Hepatocyte (in vitro differentiated cells): ENCODE data around the gene PILRB. TPM values are rescaled to one million over a fixed set of nuclear protein-coding genes. Genes with fewer than 3 reads are reported as not detected.

Experiments
- DNase-seq: peaks from one replicate; pipeline ENCODE4 v3.0.0-alpha.2; 2016; ENCODE audit warnings: low spot score
- H2AFZ ChIP-seq: fragments of 200-600 bp; sonication (generic); 2 replicates; pipeline ENCODE4 v1.6.0; 2016; ENCODE audit warnings: antibody characterized with exemption, mild to moderate bottlenecking
- H3K27ac ChIP-seq: fragments of 200-600 bp; sonication (generic); 2 replicates; pipeline ENCODE4 v1.5.1; 2016; ENCODE audit warnings: mild to moderate bottlenecking
- H3K27me3 ChIP-seq: fragments of 200-600 bp; sonication (generic); 2 replicates; pipeline ENCODE4 v1.6.1; 2016
- H3K36me3 ChIP-seq: fragments of 200-600 bp; sonication (generic); replicated peaks from 2 replicates; pipeline ENCODE4 v1.5.1; 2016; ENCODE audit warnings: low read depth; ENCODE audit not compliant: insufficient read depth
- H3K4me1 ChIP-seq: fragments of 200-600 bp; sonication (generic); 2 replicates; pipeline ENCODE4 v1.5.1; 2016; ENCODE audit warnings: mild to moderate bottlenecking, moderate library complexity; ENCODE audit not compliant: insufficient read depth
- H3K4me2 ChIP-seq: fragments of 200-600 bp; sonication (generic); 2 replicates; pipeline ENCODE4 v1.6.0; 2016
- H3K4me3 ChIP-seq: fragments of 200-600 bp; sonication (generic); 2 replicates; pipeline ENCODE4 v1.5.1; 2016; ENCODE audit warnings: mild to moderate bottlenecking
- H3K79me2 ChIP-seq: fragments of 200-600 bp; sonication (generic); 2 replicates; pipeline ENCODE4 v1.6.0; 2017; ENCODE audit warnings: mild to moderate bottlenecking
- H3K9me2 ChIP-seq: fragments of 200-600 bp; sonication (generic); replicated peaks from 2 replicates; pipeline ENCODE4 v1.6.0; 2017; ENCODE audit warnings: mild to moderate bottlenecking; ENCODE audit not compliant: insufficient read depth
- H3K9me3 ChIP-seq: fragments of 200-600 bp; sonication (generic); 2 replicates; pipeline ENCODE4 v1.5.1; 2016; ENCODE audit warnings: low read depth, mild to moderate bottlenecking
- H4K20me1 ChIP-seq: fragments of 200-600 bp; sonication (generic); 2 replicates; pipeline ENCODE4 v1.6.0; 2016; ENCODE audit warnings: mild to moderate bottlenecking; ENCODE audit not compliant: insufficient read depth, poor library complexity, severe bottlenecking
- CTCF ChIP-seq: fragments of 200-600 bp; sonication (generic); IDR thresholded peaks from 2 replicates; pipeline ENCODE4 v1.5.1; 2016; ENCODE audit warnings: antibody characterized with exemption, mild to moderate bottlenecking; ENCODE audit not compliant: poor library complexity
- EZH2 ChIP-seq: fragments of 200-600 bp; sonication (generic); IDR thresholded peaks from 2 replicates; pipeline ENCODE4 v1.6.1; 2016; ENCODE audit warnings: antibody characterized with exemption, mild to moderate bottlenecking, borderline replicate concordance
- EZH2phosphoT487 ChIP-seq: fragments of 200-600 bp; sonication (generic); IDR thresholded peaks from one replicate; pipeline ENCODE4 v1.6.1; 2018; ENCODE audit warnings: antibody characterized with exemption, mild to moderate bottlenecking, low read depth, moderate library complexity; ENCODE audit not compliant: unreplicated experiment, severe bottlenecking
- WGBS: methylation state at CpG from one replicate; pipeline ENCODE4 v1.1.6; 2016; ENCODE audit warnings: low lambda C conversion rate; ENCODE audit errors: missing lambda C conversion rate; 5-methylcytosine and 5-hydroxymethylcytosine counted together
- polyA plus RNA-seq: library from polyadenylated mRNA; unstranded; fragments of >200 nt; fragmentation: Nextera tagmentation; extraction: Ambion mirVana; gene quantifications from 2 replicates; pipeline ENCODE4 v1.2.1, GENCODE V29; 2016
- total RNA-seq: library from RNA; depleted of rRNA; stranded (reverse); fragments of >200 nt; gene quantifications from 2 replicates; pipeline ENCODE4 v1.2.3, GENCODE V29; 2014

The PILRB gene
- total and polyA plus RNA-seq, 2 experiments from 2014 or later = 33.2 to 37.4 TPM

- WGBS = 53% methylated on average over 6 of the region's 6 CpGs
- Histone ChIP-seq H3K9me2 (no peaks in the 10 kb centered on the region), H3K4me3 (no peak overlapping the region), H3K27me3 (no peaks in the 10 kb centered on the region), H3K36me3 (no peaks in the 10 kb centered on the region), H3K9me3 (no peaks in the 10 kb centered on the region), H2AFZ (no peak overlapping the region), H3K4me2 (no peak overlapping the region), H3K27ac (no peak overlapping the region), H3K79me2 (no peaks in the 10 kb centered on the region), H4K20me1 (no peaks in the 10 kb centered on the region), H3K4me1 (no peaks in the 10 kb centered on the region)
- TF ChIP-seq EZH2phosphoT487 = no peak
- no peak for DNase-seq
Observed at GRCh38 chr7:100406767-100407166, 48.9 kb downstream of the PILRB start.

- peak; percentile 73 for DNase-seq
- Histone ChIP-seq H2AFZ (no peak overlapping the region), H3K4me2 (no peak overlapping the region)
Observed at GRCh38 chr7:100407285-100408180, 49.6 kb downstream of the PILRB start.

DNA sequence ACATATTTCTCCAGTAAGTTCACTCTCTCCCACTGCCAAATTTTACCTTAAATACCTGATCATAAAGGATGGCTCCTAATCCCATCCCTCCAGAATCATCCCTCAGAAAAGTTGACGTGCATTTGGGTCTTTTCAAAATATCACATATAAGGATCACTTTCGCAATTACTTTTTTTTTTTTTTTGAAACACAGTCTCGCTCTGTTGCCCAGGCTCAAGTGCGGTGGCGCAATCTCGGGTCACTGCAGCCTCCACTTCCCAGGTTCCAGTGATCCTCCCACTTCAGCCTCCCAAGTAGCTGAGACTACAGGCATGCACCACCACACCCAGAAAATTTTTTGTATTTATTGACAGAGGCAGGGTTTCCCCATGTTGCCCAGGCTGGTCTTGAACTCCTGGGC, 53.2 kb downstream of the PILRB start:
- H3K4me3 ChIP-seq = no peak overlapping the region
- no peaks in the 10 kb centered on the region for H3K4me1 ChIP-seq
- no peaks in the 10 kb centered on the region for H3K9me3 ChIP-seq
- 93% methylated on average over 6 of the region's 6 CpGs for WGBS
- no peak overlapping the region for H3K4me2 ChIP-seq
- TF ChIP-seq CTCF (no peak), EZH2 (no peak), EZH2phosphoT487 (no peak)
- H3K36me3 ChIP-seq = no peaks in the 10 kb centered on the region
- H3K79me2 ChIP-seq = no peaks in the 10 kb centered on the region
- H3K9me2 ChIP-seq = no peaks in the 10 kb centered on the region
- no peaks in the 10 kb centered on the region for H3K27me3 ChIP-seq
- DNase-seq = no peak
- no peak overlapping the region for H3K27ac ChIP-seq
- H4K20me1 ChIP-seq = no peaks in the 10 kb centered on the region
- H2AFZ ChIP-seq = no peak overlapping the region

More at GRCh38 chr7:100407285-100408180, 49.6 kb downstream of the PILRB start:
- H3K4me1 ChIP-seq = no peaks in the 10 kb centered on the region
- no peaks in the 10 kb centered on the region for H4K20me1 ChIP-seq
- no peaks in the 10 kb centered on the region for H3K27me3 ChIP-seq
- TF ChIP-seq EZH2 = no peak
- peak; percentile 59 for TF ChIP-seq CTCF
- no peak overlapping the region for H3K4me3 ChIP-seq
- 47% methylated on average over 12 of the region's 12 CpGs for WGBS
- no peaks in the 10 kb centered on the region for H3K9me3 ChIP-seq
- no peaks in the 10 kb centered on the region for H3K79me2 ChIP-seq
- no peaks in the 10 kb centered on the region for H3K9me2 ChIP-seq
- no peaks in the 10 kb centered on the region for H3K36me3 ChIP-seq
- no peak overlapping the region for H3K27ac ChIP-seq

- no peak for TF ChIP-seq CTCF
- no peak for TF ChIP-seq EZH2
- TF ChIP-seq EZH2phosphoT487 = no peak
- H3K9me3 ChIP-seq = no peaks in the 10 kb centered on the region
- no peaks in the 10 kb centered on the region for H3K79me2 ChIP-seq
- H3K9me2 ChIP-seq = no peaks in the 10 kb centered on the region
- no peak overlapping the region for H3K4me3 ChIP-seq
- H3K4me1 ChIP-seq = no peaks in the 10 kb centered on the region
- H4K20me1 ChIP-seq = no peaks in the 10 kb centered on the region
- H2AFZ ChIP-seq = no peak overlapping the region
- H3K36me3 ChIP-seq = no peaks in the 10 kb centered on the region
- no peak for DNase-seq
- H3K27ac ChIP-seq = no peak overlapping the region
- H3K4me2 ChIP-seq = no peak overlapping the region
- H3K27me3 ChIP-seq = no peaks in the 10 kb centered on the region
Observed at GRCh38 chr7:100413346-100413745, 55.4 kb downstream of the PILRB start.
